Sigmoid colon (tissue), 4 donors: ENCODE results near the gene FHIP1A.

ENCODE experiments used
- EP300 ChIP-seq, 4 donors: sonication (generic); formaldehyde crosslinking; IDR thresholded peaks; one replicate each; pipeline ENCODE4 v1.6.1; 2017; ENCODE audit warnings: antibody characterized with exemption in 4 of 4
- POLR2A ChIP-seq, 2 donors: fragments of 450-650 bp; IDR thresholded peaks; one replicate each; pipeline ENCODE4 v1.6.1; 2016; ENCODE audit warnings: antibody characterized with exemption in 2 of 2, mild to moderate bottlenecking in 2 of 2, moderate library complexity in 2 of 2
- POLR2AphosphoS5 ChIP-seq, 4 donors: sonication (generic); formaldehyde crosslinking; IDR thresholded peaks; one replicate each; pipeline ENCODE4 v1.6.1; 2017; ENCODE audit warnings: antibody characterized with exemption in 4 of 4
- TF ChIP-seq, protein P1 (sequence below), 4 experiments: fragments of 450-650 bp in 3 of 4; fragments of 200-600 bp in 1 of 4; IDR thresholded peaks; one replicate each; pipeline ENCODE4 v1.5.1; 2016 to 2019; ENCODE audit warnings: antibody characterized with exemption in 4 of 4, mild to moderate bottlenecking in 3 of 4, moderate library complexity in 2 of 4

- TF ChIP-seq, protein P1, sequence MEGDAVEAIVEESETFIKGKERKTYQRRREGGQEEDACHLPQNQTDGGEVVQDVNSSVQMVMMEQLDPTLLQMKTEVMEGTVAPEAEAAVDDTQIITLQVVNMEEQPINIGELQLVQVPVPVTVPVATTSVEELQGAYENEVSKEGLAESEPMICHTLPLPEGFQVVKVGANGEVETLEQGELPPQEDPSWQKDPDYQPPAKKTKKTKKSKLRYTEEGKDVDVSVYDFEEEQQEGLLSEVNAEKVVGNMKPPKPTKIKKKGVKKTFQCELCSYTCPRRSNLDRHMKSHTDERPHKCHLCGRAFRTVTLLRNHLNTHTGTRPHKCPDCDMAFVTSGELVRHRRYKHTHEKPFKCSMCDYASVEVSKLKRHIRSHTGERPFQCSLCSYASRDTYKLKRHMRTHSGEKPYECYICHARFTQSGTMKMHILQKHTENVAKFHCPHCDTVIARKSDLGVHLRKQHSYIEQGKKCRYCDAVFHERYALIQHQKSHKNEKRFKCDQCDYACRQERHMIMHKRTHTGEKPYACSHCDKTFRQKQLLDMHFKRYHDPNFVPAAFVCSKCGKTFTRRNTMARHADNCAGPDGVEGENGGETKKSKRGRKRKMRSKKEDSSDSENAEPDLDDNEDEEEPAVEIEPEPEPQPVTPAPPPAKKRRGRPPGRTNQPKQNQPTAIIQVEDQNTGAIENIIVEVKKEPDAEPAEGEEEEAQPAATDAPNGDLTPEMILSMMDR (IDR thresholded peaks at IDR 0.05): no peak
- no peak for TF ChIP-seq POLR2AphosphoS5 (IDR thresholded peaks at IDR 0.05)
- no peak for TF ChIP-seq POLR2A (IDR thresholded peaks at IDR 0.05)
- no peak for TF ChIP-seq EP300 (IDR thresholded peaks at IDR 0.05)
Measured at GRCh38 chr4:151439320-151439719, 30.3 kb downstream of the FHIP1A start.
